ENCODE data around the gene ZNF292. TPM values are rescaled to one million over a fixed set of nuclear protein-coding genes. Genes with fewer than 3 reads are reported as not detected.
"Not testable (repeated sequence)": the region's sequence is repeated elsewhere in the genome, so short reads cannot be mapped to it uniquely, and the experiment has no call there.

ZNF292 gene
- 10 to 100 TPM; 63.2 to 65.9 TPM for total RNA-seq

- no peaks in the 10 kb centered on the region for H3K9me3 Mint-ChIP-seq
- peak within 1 kb of the TSS; percentile 98 to 99 for H3K27ac Mint-ChIP-seq
- ATAC-seq = peak; percentile 91 to 94
- peak within 1 kb of the TSS; percentile 91 for H3K4me3 Mint-ChIP-seq
- no peaks in the 10 kb centered on the region for H3K27me3 Mint-ChIP-seq
- DNase-seq (ENCODE audit: low spot score) = peak; percentile 99
- H3K36me3 Mint-ChIP-seq = peaks cover 6% of the 10 kb centered on the region
- H3K4me1 Mint-ChIP-seq (ENCODE audit: low read depth in 2 of 2) = peaks cover 34 to 45% of the 10 kb centered on the region in 2 donors
These were observed at the start of gene ZNF292 for GRCh38 chr6:87154993-87155841. Gene ZNF292, plus strand, starts transcription at chr6:87155565. Its CDS starts 27 bp downstream, at chr6:87155592.

GRCh38 chr6:87105823-87106222 lies 49.5 kb upstream of the ZNF292 start:
- no peak overlapping the region for H3K27ac Mint-ChIP-seq
- ATAC-seq = no peak

GRCh38 chr6:87110636-87111035 lies 44.7 kb upstream of the ZNF292 start:
- H3K9me3 Mint-ChIP-seq = no peaks in the 10 kb centered on the region

More at GRCh38 chr6:87105823-87106222, 49.5 kb upstream of the ZNF292 start:
- Mint-ChIP-seq H3K4me3 (no peak overlapping the region), H3K36me3 (no peaks in the 10 kb centered on the region), H3K9me3 (no peaks in the 10 kb centered on the region), H3K27me3 (peaks cover 8 to 20% of the 10 kb centered on the region in 2 donors), H3K4me1 (ENCODE audit: low read depth in 2 of 2) (no peaks in the 10 kb centered on the region)
- no peak for DNase-seq (ENCODE audit: low spot score)

GRCh38 chr6:87115402-87116135 lies 39.8 kb upstream of the ZNF292 start:
- H3K27ac Mint-ChIP-seq = no peak overlapping the region
- H3K4me1 Mint-ChIP-seq (ENCODE audit: low read depth in 2 of 2) = no peaks in the 10 kb centered on the region
- DNase-seq (ENCODE audit: low spot score) (no peak), ATAC-seq (peak in 1 of 2 donors; percentile 86)
- H3K4me3 Mint-ChIP-seq = no peak overlapping the region
- no peaks in the 10 kb centered on the region for H3K36me3 Mint-ChIP-seq
- H3K27me3 Mint-ChIP-seq = peaks cover 10 to 24% of the 10 kb centered on the region in 2 donors
- H3K9me3 Mint-ChIP-seq = no peaks in the 10 kb centered on the region

More at GRCh38 chr6:87110636-87111035, 44.7 kb upstream of the ZNF292 start:
- H3K4me1 Mint-ChIP-seq (ENCODE audit: low read depth in 2 of 2) = no peaks in the 10 kb centered on the region
- no peaks in the 10 kb centered on the region for H3K36me3 Mint-ChIP-seq
- DNase-seq (ENCODE audit: low spot score) (no peak), ATAC-seq (no peak)
- H3K27ac Mint-ChIP-seq = no peak overlapping the region
- no peak overlapping the region for H3K4me3 Mint-ChIP-seq
- peaks cover 17 to 27% of the 10 kb centered on the region in 2 donors for H3K27me3 Mint-ChIP-seq

- ATAC-seq (no peak), DNase-seq (ENCODE audit: low spot score) (no peak)
- no peak overlapping the region for H3K27ac Mint-ChIP-seq
- H3K4me1 Mint-ChIP-seq (ENCODE audit: low read depth in 2 of 2) = no peaks in the 10 kb centered on the region
- H3K9me3 Mint-ChIP-seq = no peaks in the 10 kb centered on the region
- H3K36me3 Mint-ChIP-seq = no peaks in the 10 kb centered on the region
- peaks cover 7 to 28% of the 10 kb centered on the region in 2 donors for H3K27me3 Mint-ChIP-seq
- no peak overlapping the region for H3K4me3 Mint-ChIP-seq
These were observed 38.4 kb upstream of the ZNF292 start for GRCh38 chr6:87116922-87117321.

- Mint-ChIP-seq H3K4me1 (ENCODE audit: low read depth in 2 of 2) (no peaks in the 10 kb centered on the region), H3K4me3 (no peak overlapping the region), H3K9me3 (no peaks in the 10 kb centered on the region), H3K36me3 (no peaks in the 10 kb centered on the region), H3K27ac (no peak overlapping the region), H3K27me3 (peaks cover 12 to 32% of the 10 kb centered on the region in 2 donors)
- no peak for DNase-seq (ENCODE audit: low spot score)
- no peak for ATAC-seq
These were observed 37.3 kb upstream of the ZNF292 start for GRCh38 chr6:87118054-87118453.

GRCh38 chr6:87122477-87122876 lies 32.9 kb upstream of the ZNF292 start:
- no peak overlapping the region for H3K4me3 Mint-ChIP-seq
- H3K9me3 Mint-ChIP-seq = no peaks in the 10 kb centered on the region
- H3K27ac Mint-ChIP-seq = no peak overlapping the region
- no peak for DNase-seq (ENCODE audit: low spot score)
- peak in 1 of 2 donors; percentile 11 for ATAC-seq
- H3K27me3 Mint-ChIP-seq = peaks cover 30 to 35% of the 10 kb centered on the region in 2 donors
- no peaks in the 10 kb centered on the region for H3K4me1 Mint-ChIP-seq (ENCODE audit: low read depth in 2 of 2)
- no peaks in the 10 kb centered on the region for H3K36me3 Mint-ChIP-seq

GRCh38 chr6:87124074-87124473 lies 31.3 kb upstream of the ZNF292 start:
- no peaks in the 10 kb centered on the region for H3K9me3 Mint-ChIP-seq

GRCh38 chr6:87126501-87126900 lies 28.9 kb upstream of the ZNF292 start:
- no peak overlapping the region for H3K27ac Mint-ChIP-seq
- no peaks in the 10 kb centered on the region for H3K36me3 Mint-ChIP-seq
- peaks cover 19 to 27% of the 10 kb centered on the region in 2 donors for H3K27me3 Mint-ChIP-seq

More at GRCh38 chr6:87124074-87124473, 31.3 kb upstream of the ZNF292 start:
- ATAC-seq = no peak
- no peaks in the 10 kb centered on the region for H3K36me3 Mint-ChIP-seq
- H3K27ac Mint-ChIP-seq = no peak overlapping the region
- H3K4me1 Mint-ChIP-seq (ENCODE audit: low read depth in 2 of 2) = no peaks in the 10 kb centered on the region
- H3K27me3 Mint-ChIP-seq = peaks cover 30 to 32% of the 10 kb centered on the region in 2 donors
- no peak for DNase-seq (ENCODE audit: low spot score)
- no peak overlapping the region for H3K4me3 Mint-ChIP-seq

GRCh38 chr6:87127737-87128136 lies 27.6 kb upstream of the ZNF292 start:
- Mint-ChIP-seq H3K9me3 (no peaks in the 10 kb centered on the region), H3K36me3 (no peaks in the 10 kb centered on the region), H3K27me3 (peaks cover 10 to 17% of the 10 kb centered on the region in 2 donors), H3K4me1 (ENCODE audit: low read depth in 2 of 2) (no peaks in the 10 kb centered on the region), H3K27ac (no peak overlapping the region), H3K4me3 (no peak overlapping the region)
- no peak for DNase-seq (ENCODE audit: low spot score)
- ATAC-seq = no peak

More at GRCh38 chr6:87126501-87126900, 28.9 kb upstream of the ZNF292 start:
- no peaks in the 10 kb centered on the region for H3K4me1 Mint-ChIP-seq (ENCODE audit: low read depth in 2 of 2)
- no peak for DNase-seq (ENCODE audit: low spot score)
- no peak for ATAC-seq
- H3K9me3 Mint-ChIP-seq = no peaks in the 10 kb centered on the region
- H3K4me3 Mint-ChIP-seq = no peak overlapping the region

GRCh38 chr6:87136963-87137362 lies 18.4 kb upstream of the ZNF292 start:
- Mint-ChIP-seq H3K27ac (no peak overlapping the region), H3K27me3 (peaks cover 14 to 18% of the 10 kb centered on the region in 2 donors), H3K36me3 (no peaks in the 10 kb centered on the region), H3K4me3 (no peak overlapping the region), H3K4me1 (ENCODE audit: low read depth in 2 of 2) (peaks cover 5% of the 10 kb centered on the region in 2 donors), H3K9me3 (no peaks in the 10 kb centered on the region)
- ATAC-seq (no peak), DNase-seq (ENCODE audit: low spot score) (no peak)

- no peaks in the 10 kb centered on the region for H3K36me3 Mint-ChIP-seq
- peaks cover 5% of the 10 kb centered on the region in 2 donors for H3K4me1 Mint-ChIP-seq (ENCODE audit: low read depth in 2 of 2)
- no peak overlapping the region for H3K4me3 Mint-ChIP-seq
- ATAC-seq (peak; percentile 54 to 72), DNase-seq (ENCODE audit: low spot score) (peak; percentile 66)
- peaks cover 23 to 35% of the 10 kb centered on the region in 2 donors for H3K27me3 Mint-ChIP-seq
- no peak overlapping the region for H3K27ac Mint-ChIP-seq
- no peaks in the 10 kb centered on the region for H3K9me3 Mint-ChIP-seq
These were observed 16.1 kb upstream of the ZNF292 start for GRCh38 chr6:87139236-87139635.

GRCh38 chr6:87139927-87140326 lies 15.4 kb upstream of the ZNF292 start:
- not testable (repeated sequence) for H3K36me3 Mint-ChIP-seq; DNase-seq (ENCODE audit: low spot score); H3K4me3 Mint-ChIP-seq; H3K4me1 Mint-ChIP-seq (ENCODE audit: low read depth in 2 of 2); H3K27ac Mint-ChIP-seq; ATAC-seq; H3K9me3 Mint-ChIP-seq
- peaks cover 23 to 35% of the 10 kb centered on the region in 2 donors for H3K27me3 Mint-ChIP-seq

- Mint-ChIP-seq H3K27me3 (peaks cover 8 to 31% of the 10 kb centered on the region in 2 donors), H3K27ac (peak overlapping the region in 1 of 2 donors; percentile 15), H3K4me3 (peak overlapping the region; percentile 40), H3K36me3 (no peaks in the 10 kb centered on the region), H3K9me3 (no peaks in the 10 kb centered on the region), H3K4me1 (ENCODE audit: low read depth in 2 of 2) (no peaks in the 10 kb centered on the region)
- DNase-seq (ENCODE audit: low spot score) (no peak), ATAC-seq (peak in 1 of 2 donors; percentile 79)
These were observed 9.0 kb upstream of the ZNF292 start for GRCh38 chr6:87146363-87146762.

Data from natural killer cell treated with Interleukin-12 subunit alpha and Interleukin-12 subunit beta and Interleukin-15 and Interleukin-18, amount 100 ng/mL, for 72 hours (primary cell).